ENCODE data around the gene CPE.
A peak's percentile ranks its signal among the peaks of the same experiment; 100 is the strongest.

CPE gene

DNA sequence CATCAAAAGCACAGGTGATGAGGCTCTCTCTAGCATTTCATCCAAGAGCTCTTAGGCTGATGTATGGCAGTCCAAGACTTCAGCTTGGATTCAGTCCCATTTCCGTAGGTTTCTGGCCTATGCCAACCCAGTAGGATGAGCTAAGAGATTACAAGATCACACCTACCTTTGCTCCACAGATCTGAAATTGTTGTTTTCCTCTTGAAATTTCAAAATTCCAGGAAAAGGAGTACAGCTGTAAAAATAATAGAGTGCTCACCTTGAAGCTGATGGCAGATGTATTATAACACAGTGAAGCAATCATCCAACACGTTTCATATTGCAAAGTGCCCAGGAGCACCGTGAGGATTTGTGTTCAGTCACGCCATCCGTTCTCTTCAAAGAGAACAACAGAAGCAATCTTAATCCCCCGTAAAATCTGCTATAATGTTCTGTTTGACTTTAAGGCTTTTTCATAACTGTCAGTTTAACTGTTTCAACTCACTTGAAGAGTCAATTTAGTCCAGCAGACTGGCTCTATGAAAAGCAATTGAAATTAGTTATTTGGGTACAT, 137.5 kb downstream of the CPE start:
- no peak for DNase-seq

DNA sequence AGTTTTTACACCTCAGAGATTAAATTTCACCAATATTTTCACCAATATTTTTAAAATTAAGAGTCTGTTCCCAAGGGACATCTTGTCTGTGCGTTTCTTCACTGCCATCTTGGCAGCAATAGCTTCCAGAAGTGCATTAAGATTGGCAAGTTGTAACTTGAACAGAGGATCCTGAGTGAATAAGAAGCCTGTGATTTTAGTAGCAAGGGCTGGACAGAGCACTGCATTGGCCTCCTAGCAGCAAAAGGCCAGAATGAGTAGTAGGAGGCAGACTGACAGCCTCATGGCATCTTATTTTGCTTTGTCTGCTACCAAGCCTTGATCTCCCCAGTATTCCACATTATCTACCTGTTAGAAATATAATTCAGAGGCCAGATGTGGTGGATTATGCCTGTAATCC, 138.4 kb downstream of the CPE start:
- DNase-seq = no peak

DNA sequence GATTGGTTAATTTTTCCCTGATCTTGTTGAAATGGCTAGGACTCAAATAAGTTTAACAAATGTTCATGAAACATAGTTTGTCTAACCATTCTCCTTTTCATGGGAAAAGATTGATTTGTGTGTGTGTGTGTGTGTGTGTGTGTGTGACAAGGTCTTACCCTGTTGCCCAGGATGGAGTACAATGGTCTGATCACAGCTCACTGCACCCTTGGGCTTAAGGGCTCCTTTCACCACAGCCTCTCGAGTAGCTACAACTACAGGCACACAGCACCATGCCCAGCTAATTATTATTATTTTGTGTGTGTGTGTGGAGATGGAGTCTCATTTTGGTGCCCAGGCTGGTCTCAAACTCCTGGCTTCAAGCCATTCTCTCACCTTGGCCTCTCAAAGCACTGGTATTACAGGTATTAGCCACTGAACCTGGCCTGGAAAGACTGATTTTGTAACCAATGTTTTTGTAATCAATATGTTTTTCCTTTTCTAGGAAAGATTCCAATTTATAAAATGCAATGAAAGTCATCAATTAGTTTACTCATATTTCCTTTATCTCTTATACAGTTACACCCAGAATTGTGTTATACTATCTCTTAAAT, 139.3 kb downstream of the CPE start:
- DNase-seq = no peak

DNA sequence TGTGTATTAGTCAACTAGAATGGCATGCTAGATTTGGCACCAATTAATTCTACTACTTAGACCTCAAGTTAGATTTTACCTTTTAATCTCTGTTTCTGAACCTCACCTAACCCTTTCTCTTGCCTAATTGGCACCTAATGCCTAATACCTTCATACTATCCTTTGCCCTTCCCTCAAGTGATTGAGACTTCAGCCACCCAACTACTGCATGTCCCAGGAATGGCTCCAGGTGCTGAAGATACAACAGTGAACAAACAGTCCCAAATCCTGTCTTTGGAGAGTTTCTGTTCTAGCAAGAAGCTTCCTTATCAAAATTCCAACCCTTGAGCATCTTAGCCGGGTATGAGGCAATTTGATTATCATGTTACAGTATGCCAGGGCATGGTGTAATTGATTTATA, 139.9 kb downstream of the CPE start:
- DNase-seq = no peak

DNA sequence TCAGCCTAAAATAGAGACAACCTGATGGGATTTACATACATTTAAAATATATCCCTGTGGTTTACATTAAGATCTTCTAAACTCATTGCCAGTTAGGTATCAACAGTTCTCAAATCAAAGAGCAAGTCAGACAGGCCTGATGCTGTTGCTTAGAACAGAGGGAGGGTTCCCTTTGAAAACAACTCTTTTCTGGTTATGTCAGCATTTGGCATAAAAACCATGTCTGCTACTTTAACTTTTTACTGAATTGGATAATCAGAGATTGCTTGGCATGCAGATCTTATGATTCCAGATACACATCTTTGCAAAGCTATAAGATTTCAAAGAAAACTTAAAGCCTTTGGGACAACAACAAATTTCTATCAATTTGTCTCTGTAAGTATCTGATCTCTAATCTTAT, 140.8 kb downstream of the CPE start:
- no peak for DNase-seq

DNA sequence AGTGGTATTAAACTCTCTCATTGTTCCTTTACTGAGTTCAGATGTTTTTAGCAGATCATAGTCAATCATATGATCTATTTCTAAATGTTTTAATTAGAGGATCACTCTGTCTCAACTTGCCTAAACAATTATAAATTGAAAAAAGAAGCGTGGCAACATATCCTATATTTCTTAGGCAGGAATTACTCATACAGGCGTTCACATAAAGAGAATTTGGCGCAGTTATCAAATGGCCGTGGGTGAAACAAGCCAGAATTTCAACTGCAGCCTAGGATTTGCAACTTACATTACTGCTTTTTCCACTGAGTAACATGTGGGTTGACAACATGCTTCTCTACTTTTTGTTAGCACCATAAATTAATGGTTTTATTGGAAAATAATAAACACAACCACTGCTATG, 141.3 kb downstream of the CPE start:
- DNase-seq = no peak

DNA sequence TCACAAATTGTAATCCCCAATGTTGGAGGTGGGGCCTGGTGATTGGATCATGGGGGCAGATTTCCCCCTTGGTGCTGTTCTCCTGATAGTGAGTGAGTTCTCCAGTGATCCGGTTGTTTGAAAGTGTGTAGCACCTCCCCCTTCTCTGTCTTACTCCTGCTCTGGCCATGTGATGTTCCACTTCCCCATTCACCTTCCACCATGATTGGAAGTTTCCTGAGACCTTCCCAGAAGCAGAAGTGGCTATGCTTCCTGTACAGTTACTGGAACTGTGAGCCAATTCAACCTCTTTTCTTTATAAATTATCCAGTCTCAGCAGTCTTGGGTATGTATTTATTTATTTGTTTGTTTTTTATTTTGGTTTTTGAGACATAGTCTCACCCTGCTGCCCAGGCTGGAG, 143.2 kb downstream of the CPE start:
- peak in 1 of 2 experiments; percentile 6 for DNase-seq

DNA sequence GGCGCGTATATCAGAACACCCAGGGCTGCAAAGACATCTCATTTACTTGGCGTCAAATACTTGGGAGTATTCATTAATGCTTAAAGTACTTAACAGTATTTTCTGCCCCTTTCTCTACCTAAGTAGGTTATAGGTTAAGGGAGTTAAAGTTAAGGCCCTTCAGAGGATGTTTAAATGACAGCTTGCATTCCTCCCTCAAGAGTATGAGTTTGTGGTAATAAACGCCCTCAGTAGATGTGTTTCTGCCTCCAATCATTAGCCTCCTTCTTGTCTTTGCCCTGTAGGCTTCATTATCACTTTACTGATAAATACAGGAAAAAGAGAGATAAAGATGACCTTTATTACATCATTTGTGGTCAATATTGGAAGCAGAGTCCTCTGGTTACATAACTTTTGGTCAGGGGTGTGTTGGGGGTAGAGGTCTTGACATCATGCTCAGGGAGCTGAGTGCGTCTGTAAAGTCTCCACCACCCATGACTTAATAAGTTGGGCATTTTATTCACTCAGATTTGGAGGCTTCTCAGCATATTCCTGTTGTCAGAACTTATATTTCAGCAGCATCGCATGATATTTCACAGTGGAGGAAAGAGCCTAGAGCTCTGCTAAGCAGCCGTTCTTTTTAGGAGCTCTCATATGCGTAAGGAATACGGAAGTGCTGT, 145.9 kb downstream of the CPE start:
- DNase-seq = no peak

DNA sequence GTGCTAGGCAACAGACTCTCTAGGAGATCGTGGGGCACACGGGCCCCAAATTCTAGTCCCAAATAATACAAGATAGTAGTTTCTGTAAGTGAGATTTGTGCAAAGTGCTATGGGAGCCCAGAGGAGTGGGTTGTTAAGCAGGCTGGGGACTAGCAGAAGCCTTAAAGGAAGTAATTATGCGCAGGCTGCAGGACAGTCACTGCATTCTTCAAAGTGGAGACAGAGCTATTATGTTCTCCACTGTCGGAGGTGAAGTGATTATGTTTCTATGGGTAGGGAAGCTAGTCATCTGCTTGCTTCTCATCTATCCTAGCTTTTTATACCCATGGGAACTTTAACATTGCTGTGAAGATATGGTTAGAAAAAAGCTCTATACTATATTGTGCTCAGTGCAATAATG, 154.2 kb downstream of the CPE start:
- DNase-seq = no peak

DNA sequence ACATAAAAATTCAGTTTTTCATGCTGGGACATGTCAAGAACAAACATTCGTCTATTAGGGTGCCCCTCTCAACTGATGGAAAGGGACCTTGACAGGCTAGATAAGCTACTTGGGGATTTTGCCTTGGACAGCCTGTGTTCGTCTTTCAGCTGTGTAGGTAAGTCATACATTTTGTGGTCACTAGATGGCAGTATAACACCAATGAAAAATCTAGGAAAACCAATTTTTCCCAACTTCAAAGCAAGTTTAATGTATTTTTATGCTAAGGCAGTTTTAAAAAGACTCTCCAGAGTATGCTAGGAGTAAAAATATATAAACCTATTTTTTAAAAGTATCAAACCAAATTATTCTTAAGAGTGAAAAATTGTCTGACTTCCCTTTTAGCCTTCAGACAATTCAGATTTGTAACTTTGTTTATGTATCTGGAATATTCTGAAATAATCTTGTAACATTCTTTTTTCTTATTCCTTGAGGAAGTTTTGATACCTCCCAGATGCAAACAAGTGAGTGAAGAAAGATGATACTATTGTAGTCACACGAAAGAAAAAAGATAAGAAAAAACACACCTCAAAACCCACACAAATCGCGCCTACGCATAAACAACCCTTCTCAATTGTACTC, 158.3 kb downstream of the CPE start:
- peak; percentile 37 to 40 for DNase-seq

DNA sequence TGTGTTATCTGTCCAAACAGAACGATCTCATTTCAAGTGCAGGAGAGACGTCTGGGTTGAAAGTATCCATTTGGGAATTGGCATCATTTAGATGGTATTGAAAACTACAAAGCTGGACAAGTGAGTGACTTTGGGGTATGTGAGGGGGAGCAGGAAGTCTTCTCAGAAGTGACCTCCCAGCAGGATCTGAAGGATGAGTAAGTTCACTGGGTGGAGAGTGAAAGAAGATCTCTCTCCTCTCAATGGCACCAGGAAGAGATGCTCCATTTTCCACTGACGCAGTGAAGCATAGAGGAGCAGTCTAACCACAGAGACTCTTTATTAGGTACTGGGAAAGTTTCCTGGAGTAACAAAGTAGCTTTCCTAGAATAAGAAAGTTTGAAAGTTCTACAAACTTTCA, 161.0 kb downstream of the CPE start:
- DNase-seq = no peak

DNA sequence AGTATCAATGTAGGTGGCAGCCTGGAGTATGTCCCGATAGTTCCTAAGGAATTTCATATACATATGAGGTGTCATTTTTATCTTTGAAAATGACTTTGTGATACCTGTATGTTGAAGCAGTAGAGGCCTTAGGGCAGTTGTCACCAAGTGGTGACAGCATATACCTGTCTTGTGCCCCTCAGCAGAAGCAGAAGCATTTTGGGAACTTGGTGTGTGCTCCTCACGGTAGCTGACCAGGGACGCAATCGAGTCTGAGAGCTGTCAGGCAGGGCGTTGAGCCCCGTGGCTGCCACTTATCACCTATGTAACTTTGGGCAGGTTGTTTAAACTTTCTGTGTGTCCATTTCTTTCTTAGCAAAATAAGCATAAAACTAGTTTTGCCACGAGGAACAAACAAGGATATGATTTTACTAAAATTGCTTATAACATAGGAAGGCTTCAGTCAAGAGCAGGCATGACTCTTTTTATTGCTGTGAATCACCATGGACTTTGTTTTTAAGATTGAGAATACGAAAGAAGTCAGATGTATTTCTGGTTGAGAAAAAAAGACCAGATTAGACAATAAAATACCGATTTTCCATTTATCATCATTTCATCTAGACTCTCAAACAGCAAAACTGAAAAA, 161.5 kb downstream of the CPE start:
- DNase-seq = no peak

DNA sequence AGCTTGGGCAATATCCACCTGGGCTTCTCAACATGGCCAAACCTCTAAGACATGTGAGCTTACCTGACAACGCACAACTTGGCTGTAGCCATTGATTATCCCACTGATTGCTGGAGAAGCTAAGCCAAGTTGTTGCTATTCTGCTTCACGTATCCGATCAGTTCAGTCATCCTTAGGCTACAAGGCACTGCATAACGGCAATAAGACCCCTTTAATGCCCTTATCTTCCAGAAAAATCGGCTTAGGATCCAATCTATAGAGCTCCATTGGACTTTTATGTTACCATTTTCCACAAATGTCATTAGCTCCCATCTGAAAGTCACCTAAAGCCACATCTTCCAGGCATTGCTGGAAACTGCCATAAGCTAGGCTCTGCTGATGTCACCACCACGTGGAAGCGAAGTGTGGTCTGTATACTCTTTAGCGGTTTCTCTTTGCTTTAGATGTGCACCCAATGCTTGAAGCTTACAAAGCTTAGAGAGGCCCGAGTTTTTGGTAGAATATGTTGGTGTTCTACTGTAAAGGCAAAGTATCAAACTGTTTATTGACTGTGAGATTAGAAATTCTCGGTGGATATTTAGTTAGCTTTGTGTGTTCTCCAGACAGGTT, 163.1 kb downstream of the CPE start:
- no peak for DNase-seq

DNA sequence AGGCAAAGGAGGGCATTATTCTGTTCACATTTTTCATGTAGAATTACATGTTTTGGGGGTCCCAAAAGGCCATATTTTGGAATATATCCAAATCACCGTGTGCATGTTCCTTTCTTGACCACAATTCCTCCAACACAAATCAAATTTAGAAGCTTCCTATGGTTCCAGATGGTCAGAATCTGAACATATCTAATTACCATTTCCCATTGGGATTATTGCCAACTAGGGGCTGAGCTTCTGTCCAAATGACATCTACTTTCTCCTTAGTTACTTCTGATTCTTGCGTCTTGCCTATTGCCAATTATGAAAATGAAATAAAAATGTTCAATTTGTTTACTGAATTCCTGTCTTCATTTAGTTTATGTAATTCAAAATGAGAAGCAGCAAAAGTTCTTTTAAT, 163.7 kb downstream of the CPE start:
- no peak for DNase-seq

All from AML-193 (cell line).